GM18499 (cell line): ENCODE results near the gene CTNNA2.
"Not testable (repeated sequence)": the region's sequence is repeated elsewhere in the genome, so short reads cannot be mapped to it uniquely, and the experiment has no call there.

ENCODE experiments used
- ATAC-seq: cut with Tn5 transposase; IDR thresholded peaks from one replicate; pipeline ENCODE4 v1.9.1; 2021; ENCODE audit warnings: moderate number of reproducible peaks; ENCODE audit not compliant: insufficient read depth, unreplicated experiment

Gene CTNNA2

GRCh38 chr2:80112790-80113189 lies 599.9 kb downstream of the CTNNA2 start:
- ATAC-seq: no peak

GRCh38 chr2:80113399-80113798 lies 600.5 kb downstream of the CTNNA2 start:
- no peak for ATAC-seq

GRCh38 chr2:80114812-80115211 lies 602.0 kb downstream of the CTNNA2 start:
- ATAC-seq: no peak

GRCh38 chr2:80117401-80117800 lies 604.5 kb downstream of the CTNNA2 start:
- no peak for ATAC-seq

GRCh38 chr2:80120866-80121265 lies 608.0 kb downstream of the CTNNA2 start:
- ATAC-seq: no peak

GRCh38 chr2:80122675-80123074 lies 609.8 kb downstream of the CTNNA2 start:
- no peak for ATAC-seq

GRCh38 chr2:80126596-80127189 lies 613.8 kb downstream of the CTNNA2 start:
- no peak for ATAC-seq

- no peak for ATAC-seq
Measured at GRCh38 chr2:80128080-80128479, 615.2 kb downstream of the CTNNA2 start.

- no peak for ATAC-seq
Measured at GRCh38 chr2:80132281-80132680, 619.4 kb downstream of the CTNNA2 start.

GRCh38 chr2:80135001-80135400 lies 622.1 kb downstream of the CTNNA2 start:
- ATAC-seq: no peak

GRCh38 chr2:80136338-80136737 lies 623.5 kb downstream of the CTNNA2 start:
- no peak for ATAC-seq

- no peak for ATAC-seq
Measured at GRCh38 chr2:80139001-80139400, 626.1 kb downstream of the CTNNA2 start.

GRCh38 chr2:80141007-80141726 lies 628.3 kb downstream of the CTNNA2 start:
- ATAC-seq: no peak

- ATAC-seq: no peak
Measured at GRCh38 chr2:80145499-80145898, 632.6 kb downstream of the CTNNA2 start.

- ATAC-seq: not testable (repeated sequence)
Measured at GRCh38 chr2:80146757-80147156, 633.9 kb downstream of the CTNNA2 start.

GRCh38 chr2:80147690-80148089 lies 634.8 kb downstream of the CTNNA2 start:
- no peak for ATAC-seq

GRCh38 chr2:80148906-80149305 lies 636.1 kb downstream of the CTNNA2 start:
- no peak for ATAC-seq

GRCh38 chr2:80149991-80150390 lies 637.1 kb downstream of the CTNNA2 start:
- ATAC-seq: no peak

GRCh38 chr2:80151248-80151647 lies 638.4 kb downstream of the CTNNA2 start:
- no peak for ATAC-seq

GRCh38 chr2:80151651-80152050 lies 638.8 kb downstream of the CTNNA2 start:
- ATAC-seq: no peak

- ATAC-seq: no peak
Measured at GRCh38 chr2:80153151-80153550, 640.3 kb downstream of the CTNNA2 start.

GRCh38 chr2:80153768-80154167 lies 640.9 kb downstream of the CTNNA2 start:
- ATAC-seq: no peak
